CD4-positive, alpha-beta memory T cell (primary cell): ENCODE measurements around the gene HERC4. TPM values are rescaled to one million over a fixed set of nuclear protein-coding genes. Genes with fewer than 3 reads are reported as not detected.

Source experiments
- CTCF ChIA-PET: fragments of 350-600 bp; sonication (Branson Sonifier 250); formaldehyde crosslinking; loops from one replicate; lab custom pipeline; 2021; ENCODE audit warnings: inconsistent platforms; ENCODE audit not compliant: partially characterized antibody; lab: Charles Lee
- POLR2A ChIA-PET: fragments of 350-600 bp; sonication (Branson Sonifier 250); formaldehyde crosslinking; loops from one replicate; lab custom pipeline; 2021; ENCODE audit not compliant: partially characterized antibody; lab: Charles Lee
- DNase-seq, 5 donors: peaks; one replicate each; pipeline versions ENCODE4 v3.0.0 to v3.0.0-alpha.2; 2020 to 2022; ENCODE audit warnings: mixed read lengths in 1 of 5
- H3K27ac ChIP-seq: one replicate; pipeline ENCODE4 v1.7.0; 2013; ENCODE audit warnings: low read depth, low read length
- H3K27me3 ChIP-seq: 2 replicates; pipeline ENCODE4 v1.7.0; 2013; ENCODE audit warnings: mild to moderate bottlenecking, low read length, moderate library complexity; ENCODE audit not compliant: insufficient read depth
- H3K36me3 ChIP-seq: 2 replicates; pipeline ENCODE4 v1.7.0; 2013; ENCODE audit warnings: mild to moderate bottlenecking, low read length, moderate library complexity; ENCODE audit not compliant: insufficient read depth
- H3K4me1 ChIP-seq: 2 replicates; pipeline ENCODE4 v1.7.0; 2013; ENCODE audit warnings: mild to moderate bottlenecking, low read length, moderate library complexity; ENCODE audit not compliant: insufficient read depth
- H3K4me3 ChIP-seq, 2 donors: one replicate each; pipeline ENCODE4 v1.7.0; 2013; ENCODE audit warnings: low read length in 2 of 2, mild to moderate bottlenecking in 1 of 2
- H3K9me3 ChIP-seq, 2 donors: one replicate each; pipeline ENCODE4 v1.7.0; 2013; ENCODE audit warnings: low read length in 2 of 2, control low read depth in 1 of 2; ENCODE audit not compliant: control insufficient read depth in 1 of 2
- H3K27ac Mint-ChIP-seq, 7 donors: one replicate each; pipeline ENCODE4 v1.8.0; 2020 to 2021; ENCODE audit warnings: mixed read lengths in 7 of 7, mild to moderate bottlenecking in 6 of 7, inconsistent platforms in 3 of 7, moderate library complexity in 3 of 7
- H3K27me3 Mint-ChIP-seq, 2 donors: one replicate each; pipeline ENCODE4 v1.8.0; 2020 to 2021; ENCODE audit warnings: mixed read lengths in 2 of 2
- H3K36me3 Mint-ChIP-seq, 2 donors: one replicate each; pipeline ENCODE4 v1.8.0; 2020 to 2021; ENCODE audit warnings: mixed read lengths in 2 of 2, inconsistent platforms in 1 of 2, mild to moderate bottlenecking in 1 of 2
- H3K4me1 Mint-ChIP-seq, 4 donors: one replicate each; pipeline ENCODE4 v1.8.0; 2020 to 2021; ENCODE audit warnings: mixed read lengths in 4 of 4, mild to moderate bottlenecking in 1 of 4
- H3K4me3 Mint-ChIP-seq, 8 donors: one replicate each; pipeline ENCODE4 v1.8.0; 2020 to 2021; ENCODE audit warnings: mixed read lengths in 8 of 8, mild to moderate bottlenecking in 7 of 8, moderate library complexity in 6 of 8, inconsistent platforms in 3 of 8
- H3K9me3 Mint-ChIP-seq, 8 donors: one replicate each; pipeline ENCODE4 v1.8.0; 2020 to 2021; ENCODE audit warnings: mixed read lengths in 8 of 8, mild to moderate bottlenecking in 5 of 8, inconsistent platforms in 3 of 8, moderate library complexity in 1 of 8
- intact Hi-C: fragments of 100-400 bp; cut with micrococcal nuclease; formaldehyde crosslinking; loops from one replicate; pipeline ENCODE4 v1.15.1; 2023
- polyA plus RNA-seq, 2 donors: library from polyadenylated mRNA; unstranded; fragments of 300-500 nt; fragmentation: Illumina TruSeq; gene quantifications; one replicate each; pipeline ENCODE4 v1.2.3, GENCODE V29; 2021
- total RNA-seq, 2 experiments: library from RNA; stranded (reverse); gene quantifications; one replicate each; pipeline ENCODE4 v1.2.3, GENCODE V29; 2021

HERC4 gene
- total and polyA plus RNA-seq, 4 experiments from 2014 or later: 15.7 to 117 (median 66.1) TPM

- Mint-ChIP-seq H3K4me3 (peak overlapping the region; percentile 95 to 99 (median 98)), H3K27ac (peak overlapping the region; percentile 91 to 98 (median 95)), H3K4me1 (peaks cover 32 to 52% (median 43%) of the 10 kb centered on the region in 4 donors), H3K36me3 (peaks cover 6 to 29% of the 10 kb centered on the region in 2 donors), H3K9me3 (no peaks in the 10 kb centered on the region), H3K27me3 (no peaks in the 10 kb centered on the region)
- Histone ChIP-seq H3K4me3 (peak overlapping the region; percentile 53 to 99), H3K4me1 (peaks cover 45% of the 10 kb centered on the region), H3K36me3 (no peaks in the 10 kb centered on the region), H3K27ac (peak overlapping the region; percentile 98), H3K9me3 (no peaks in the 10 kb centered on the region), H3K27me3 (no peaks in the 10 kb centered on the region)
- ChIA-PET CTCF (no interaction called here), POLR2A (interaction anchor here (0.6 to 1.1 kb wide), 4 partner anchors 17 to 258 kb away, joined by 3 to 6 read pairs (median 4); partner anchors contain the start of genes HNRNPH3, PBLD and SIRT1)
- intact Hi-C loops: loop anchor here (2.0 to 10.0 kb wide), 3 partner anchors 42 to 651 kb away; partner anchors contain the start of gene CCAR1
- peak in 3 of 5 donors; percentile 7 to 12 (median 11) for DNase-seq
Observed at GRCh38 chr10:68074031-68074774, 880 bp downstream of the HERC4 start.

DNA sequence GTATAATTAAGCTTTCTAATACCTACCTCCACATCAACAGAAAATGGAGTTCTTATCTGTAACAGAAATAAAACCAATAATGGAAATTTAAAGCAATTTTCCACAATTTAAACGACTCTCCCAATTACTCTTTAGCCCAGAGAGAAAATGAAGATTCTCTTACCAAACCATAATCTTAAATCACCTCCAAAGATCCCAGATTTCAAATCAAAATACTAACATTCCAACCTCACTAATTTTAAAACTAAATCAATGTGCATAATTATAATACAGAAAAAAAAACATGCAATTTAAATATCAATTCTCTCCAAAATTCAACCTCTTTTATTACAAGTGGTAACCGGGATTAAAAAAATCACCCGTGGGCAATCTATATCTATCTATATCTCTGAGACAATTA is 1.5 kb downstream of the HERC4 start:
- CTCF ChIA-PET: no interaction called here
- no peaks in the 10 kb centered on the region for H3K36me3 ChIP-seq
- H3K27me3 Mint-ChIP-seq: no peaks in the 10 kb centered on the region
- peaks cover 33 to 57% (median 45%) of the 10 kb centered on the region in 4 donors for H3K4me1 Mint-ChIP-seq
- peak overlapping the region; percentile 53 to 99 for H3K4me3 ChIP-seq
- peak overlapping the region; percentile 67 to 98 (median 93) for H3K27ac Mint-ChIP-seq
- H3K4me1 ChIP-seq: peaks cover 46% of the 10 kb centered on the region
- H3K36me3 Mint-ChIP-seq: peaks cover 6 to 34% of the 10 kb centered on the region in 2 donors
- POLR2A ChIA-PET: interaction anchor here (0.6 kb wide), 1 partner anchor 190 kb away, joined by 3 read pairs; the partner anchor contains the start of gene SIRT1
- peak overlapping the region; percentile 95 to 99 (median 98) for H3K4me3 Mint-ChIP-seq
- H3K27me3 ChIP-seq: no peaks in the 10 kb centered on the region
- H3K27ac ChIP-seq: peak overlapping the region; percentile 98
- no peaks in the 10 kb centered on the region for H3K9me3 ChIP-seq
- no peaks in the 10 kb centered on the region for H3K9me3 Mint-ChIP-seq
- intact Hi-C loops: loop anchor here (2.0 to 10.0 kb wide), 3 partner anchors 41 to 651 kb away; partner anchors contain the start of gene CCAR1
- no peak for DNase-seq

DNA sequence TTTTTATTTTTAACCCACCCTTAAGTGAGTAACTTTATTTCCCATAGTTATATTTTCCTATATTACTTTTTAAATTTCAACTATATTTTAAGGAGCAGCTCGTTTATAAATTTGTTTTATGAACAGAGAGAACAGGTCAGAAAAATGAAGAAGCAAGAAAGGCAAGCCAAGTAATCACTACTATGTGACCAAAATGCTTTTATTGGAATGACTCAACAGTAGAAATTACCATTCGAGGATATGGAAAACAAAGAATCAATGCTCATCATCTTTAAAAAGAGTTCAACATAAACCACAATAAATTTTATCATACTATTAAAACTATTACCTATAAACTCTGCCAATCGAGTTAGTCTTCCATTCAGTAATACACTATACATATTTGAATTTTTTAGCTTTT is 7.6 kb downstream of the HERC4 start:
- no peaks in the 10 kb centered on the region for H3K27me3 ChIP-seq
- peaks cover 27% of the 10 kb centered on the region for H3K4me1 ChIP-seq
- DNase-seq: no peak
- no peaks in the 10 kb centered on the region for H3K36me3 ChIP-seq
- Mint-ChIP-seq H3K36me3 (peaks cover 14 to 40% of the 10 kb centered on the region in 2 donors), H3K4me3 (no peak overlapping the region), H3K27me3 (no peaks in the 10 kb centered on the region), H3K9me3 (no peaks in the 10 kb centered on the region), H3K27ac (peak overlapping the region in 3 of 7 donors; percentile 16 to 35 (median 35)), H3K4me1 (peaks cover 27 to 57% (median 42%) of the 10 kb centered on the region in 4 donors)
- no peaks in the 10 kb centered on the region for H3K9me3 ChIP-seq
- intact Hi-C loops: no loop called here
- ChIA-PET POLR2A (interaction anchor here (0.7 kb wide), 1 partner anchor 325 kb away, joined by 3 read pairs; no protein-coding TSS in a partner anchor), CTCF (interaction anchor here (0.8 kb wide), 1 partner anchor 91 kb away, joined by 4 read pairs; no protein-coding TSS in a partner anchor)
- H3K27ac ChIP-seq: no peak overlapping the region
- no peak overlapping the region for H3K4me3 ChIP-seq

GRCh38 chr10:68067029-68067428 is 8.1 kb downstream of the HERC4 start:
- Mint-ChIP-seq H3K4me1 (peaks cover 27 to 53% (median 39%) of the 10 kb centered on the region in 4 donors), H3K27me3 (no peaks in the 10 kb centered on the region), H3K4me3 (no peak overlapping the region), H3K36me3 (peaks cover 14 to 42% of the 10 kb centered on the region in 2 donors), H3K27ac (peak overlapping the region in 3 of 7 donors; percentile 16 to 46 (median 35)), H3K9me3 (no peaks in the 10 kb centered on the region)
- POLR2A ChIA-PET: interaction anchor here (0.7 kb wide), 1 partner anchor 325 kb away, joined by 3 read pairs; no protein-coding TSS in a partner anchor
- peaks cover 22% of the 10 kb centered on the region for H3K4me1 ChIP-seq
- no peaks in the 10 kb centered on the region for H3K36me3 ChIP-seq
- intact Hi-C loops: no loop called here
- no peaks in the 10 kb centered on the region for H3K27me3 ChIP-seq
- CTCF ChIA-PET: no interaction called here
- DNase-seq: no peak
- H3K9me3 ChIP-seq: no peaks in the 10 kb centered on the region
- no peak overlapping the region for H3K4me3 ChIP-seq
- H3K27ac ChIP-seq: no peak overlapping the region

DNA sequence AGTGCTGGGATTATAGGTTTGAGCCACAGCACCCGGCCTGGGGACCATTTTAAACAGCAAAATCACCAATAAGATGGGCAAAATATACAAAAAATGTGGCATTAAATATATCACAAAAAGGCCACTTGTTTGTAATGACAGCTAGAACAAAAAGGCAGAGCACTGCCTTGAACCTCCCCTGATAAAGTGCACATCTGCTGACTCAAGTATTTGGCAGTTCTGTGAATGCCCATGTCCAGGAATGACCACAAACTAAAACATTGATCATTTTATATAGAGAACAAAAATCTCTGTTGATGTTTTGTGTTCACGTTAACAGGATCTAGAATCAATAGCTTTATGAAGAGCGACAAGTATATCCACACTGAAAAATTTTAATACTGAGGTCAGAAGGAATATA is 21.5 kb downstream of the HERC4 start:
- Histone ChIP-seq H3K4me1 (peaks cover 15% of the 10 kb centered on the region), H3K36me3 (no peaks in the 10 kb centered on the region), H3K27ac (no peak overlapping the region), H3K27me3 (no peaks in the 10 kb centered on the region), H3K4me3 (no peak overlapping the region), H3K9me3 (no peaks in the 10 kb centered on the region)
- Mint-ChIP-seq H3K9me3 (no peaks in the 10 kb centered on the region), H3K27ac (peak overlapping the region in 1 of 7 donors; percentile 71), H3K4me1 (peaks cover 28 to 42% (median 32%) of the 10 kb centered on the region in 4 donors), H3K36me3 (peaks cover 15 to 22% of the 10 kb centered on the region in 2 donors), H3K27me3 (no peaks in the 10 kb centered on the region), H3K4me3 (no peak overlapping the region)
- CTCF ChIA-PET: interaction anchor here (1.2 kb wide), 1 partner anchor 353 kb away, joined by 3 read pairs; the partner anchor contains the start of gene RUFY2
- intact Hi-C loops: no loop called here
- POLR2A ChIA-PET: no interaction called here
- no peak for DNase-seq

DNA sequence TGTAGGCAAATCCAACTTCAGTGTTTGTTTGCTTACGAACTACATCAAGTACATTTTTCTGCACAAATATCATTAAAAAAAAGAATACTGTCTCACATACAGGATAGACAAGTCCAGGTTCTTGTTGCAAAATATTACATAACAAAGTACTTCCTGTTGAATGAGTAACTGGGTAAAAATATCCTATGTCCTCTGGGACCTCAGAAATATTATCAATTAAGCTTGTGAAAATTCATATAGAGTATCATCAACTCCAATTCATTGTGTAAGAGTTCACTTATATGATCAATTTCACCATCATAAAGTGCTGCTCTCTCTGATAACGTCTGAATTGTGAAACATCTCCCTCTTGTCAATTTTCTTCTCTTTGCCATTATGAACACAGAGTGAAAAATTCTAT is 22.6 kb downstream of the HERC4 start:
- Mint-ChIP-seq H3K27me3 (no peaks in the 10 kb centered on the region), H3K36me3 (peaks cover 14 to 16% of the 10 kb centered on the region in 2 donors), H3K9me3 (no peaks in the 10 kb centered on the region), H3K4me3 (peak overlapping the region in 1 of 8 donors; percentile 7), H3K27ac (peak overlapping the region in 4 of 7 donors; percentile 1 to 41 (median 24)), H3K4me1 (peaks cover 34 to 53% (median 41%) of the 10 kb centered on the region in 4 donors)
- Histone ChIP-seq H3K4me3 (no peak overlapping the region), H3K27me3 (no peaks in the 10 kb centered on the region), H3K27ac (no peak overlapping the region), H3K4me1 (peaks cover 15% of the 10 kb centered on the region), H3K36me3 (no peaks in the 10 kb centered on the region), H3K9me3 (no peaks in the 10 kb centered on the region)
- intact Hi-C loops: no loop called here
- no peak for DNase-seq
- POLR2A ChIA-PET: no interaction called here
- CTCF ChIA-PET: no interaction called here
